CD4-positive, alpha-beta T cell treated with Interleukin-21 for 1 hour (primary cell): Measurements from ENCODE around the gene MB.

ENCODE experiments used
- DNase-seq: peaks from one replicate; pipeline ENCODE4 v3.0.0-alpha.2; 2020

MB gene

GRCh38 chr22:35569916-35570315 is 47.2 kb downstream of the MB start:
- DNase-seq = no peak

GRCh38 chr22:35568751-35569739 is 48.1 kb downstream of the MB start:
- no peak for DNase-seq

GRCh38 chr22:35567351-35568141 is 49.6 kb downstream of the MB start:
- no peak for DNase-seq

GRCh38 chr22:35564975-35565867 is 51.9 kb downstream of the MB start:
- DNase-seq = no peak

- DNase-seq = no peak
Observed at GRCh38 chr22:35563211-35563610, 53.9 kb downstream of the MB start.

- no peak for DNase-seq
Observed at GRCh38 chr22:35561796-35562526, 55.2 kb downstream of the MB start.

- no peak for DNase-seq
Observed at GRCh38 chr22:35560824-35561223, 56.3 kb downstream of the MB start.

GRCh38 chr22:35560366-35560765 is 56.8 kb downstream of the MB start:
- no peak for DNase-seq

GRCh38 chr22:35559354-35560005 is 57.6 kb downstream of the MB start:
- DNase-seq = no peak

GRCh38 chr22:35558719-35559118 is 58.4 kb downstream of the MB start:
- no peak for DNase-seq

GRCh38 chr22:35558031-35558430 is 59.1 kb downstream of the MB start:
- no peak for DNase-seq
